Uterus (tissue), 4 donors: ENCODE measurements around the gene RMND1. TPM values are rescaled to one million over a fixed set of nuclear protein-coding genes. Genes with fewer than 3 reads are reported as not detected.

Experiments used
- DNase-seq, 2 donors: peaks; one replicate each; pipeline ENCODE4 v3.0.0-alpha.2; 2019 to 2020
- H3K27ac ChIP-seq, 2 donors: fragments of 200-600 bp; sonication (generic); 1 replicate in 1 of 2; 2 replicates in 1 of 2; pipeline ENCODE4 v1.5.1; 2016 to 2018
- H3K27me3 ChIP-seq, 2 donors: fragments of 200-600 bp; sonication (generic); one replicate each; pipeline ENCODE4 v1.5.1; 2018 to 2019; ENCODE audit warnings: control low read depth in 1 of 2
- H3K36me3 ChIP-seq, 2 donors: fragments of 200-600 bp; sonication (generic); one replicate each; pipeline ENCODE4 v1.5.1; 2019; ENCODE audit warnings: control low read depth in 1 of 2
- H3K4me1 ChIP-seq, 2 donors: fragments of 200-600 bp; sonication (generic); one replicate each; pipeline ENCODE4 v1.5.1; 2018 to 2019; ENCODE audit warnings: control low read depth in 1 of 2
- H3K4me3 ChIP-seq, 2 donors: fragments of 200-600 bp; sonication (generic); 1 replicate in 1 of 2; 2 replicates in 1 of 2; pipeline ENCODE4 v1.5.1; 2018 to 2019; ENCODE audit warnings: mild to moderate bottlenecking in 1 of 2
- H3K9me3 ChIP-seq, 2 donors: fragments of 200-600 bp; sonication (generic); one replicate each; pipeline ENCODE4 v1.5.1; 2019; ENCODE audit warnings: control low read depth in 1 of 2
- CTCF ChIP-seq, 4 experiments: fragments of 200-600 bp in 2 of 4; fragments of 450-650 bp in 2 of 4; sonication (generic) in 2 of 4; IDR thresholded peaks; one replicate each; pipeline ENCODE4 v1.5.1; 2016 to 2019; ENCODE audit warnings: antibody characterized with exemption in 4 of 4, mild to moderate bottlenecking in 2 of 4, moderate library complexity in 1 of 4
- POLR2A ChIP-seq, 2 donors: fragments of 450-650 bp; IDR thresholded peaks; one replicate each; pipeline ENCODE4 v1.6.1; 2016; ENCODE audit warnings: antibody characterized with exemption in 2 of 2, mild to moderate bottlenecking in 1 of 2, moderate library complexity in 1 of 2
- intact Hi-C: fragments of 100-400 bp; cut with DNase I; formaldehyde crosslinking; loops from one replicate; pipeline ENCODE4 v1.15.1; 2023; ENCODE audit warnings: low total_unique reads
- total RNA-seq, 4 donors: library from RNA; depleted of rRNA in 3 of 4; stranded (reverse); fragments of >200 nt in 3 of 4; gene quantifications; one replicate each; pipeline versions ENCODE4 v1.1.0 to v1.2.4, GENCODE V29; 2014 to 2023
- donor health status: DM: yes; HTN: yes; CAD: no.

Gene RMND1
- total RNA-seq, 4 donors from 2014 or later: 4.1 to 48.8 (median 21.1) TPM

GRCh38 chr6:151488226-151488625 is 36.3 kb upstream of the RMND1 start:
- intact Hi-C loops: no loop called here
- no peak for DNase-seq
- no peaks in the 10 kb centered on the region for H3K4me1 ChIP-seq
- H3K4me3 ChIP-seq: no peak overlapping the region
- no peak for TF ChIP-seq POLR2A (IDR thresholded peaks at IDR 0.05)
- no peak for TF ChIP-seq CTCF (IDR thresholded peaks at IDR 0.05)
- H3K36me3 ChIP-seq: no peaks in the 10 kb centered on the region
- no peaks in the 10 kb centered on the region for H3K27me3 ChIP-seq
- H3K27ac ChIP-seq: no peak overlapping the region
- H3K9me3 ChIP-seq: no peaks in the 10 kb centered on the region

GRCh38 chr6:151483994-151484393 is 32.1 kb upstream of the RMND1 start:
- TF ChIP-seq CTCF (IDR thresholded peaks at IDR 0.05) (no peak), POLR2A (IDR thresholded peaks at IDR 0.05) (no peak)
- Histone ChIP-seq H3K27ac (no peak overlapping the region), H3K27me3 (no peaks in the 10 kb centered on the region), H3K4me1 (no peaks in the 10 kb centered on the region), H3K9me3 (no peaks in the 10 kb centered on the region), H3K4me3 (no peak overlapping the region), H3K36me3 (no peaks in the 10 kb centered on the region)
- no peak for DNase-seq
- intact Hi-C loops: no loop called here

- DNase-seq: no peak
- Histone ChIP-seq H3K36me3 (no peaks in the 10 kb centered on the region), H3K4me1 (no peaks in the 10 kb centered on the region), H3K27ac (peak overlapping the region; percentile 70 to 76), H3K9me3 (no peaks in the 10 kb centered on the region), H3K27me3 (no peaks in the 10 kb centered on the region), H3K4me3 (peak overlapping the region; percentile 5 to 9)
- intact Hi-C loops: no loop called here
- TF ChIP-seq POLR2A (IDR thresholded peaks at IDR 0.05): no peak
- no peak for TF ChIP-seq CTCF (IDR thresholded peaks at IDR 0.05)
Observed at GRCh38 chr6:151482290-151482689, 30.4 kb upstream of the RMND1 start.

GRCh38 chr6:151481786-151482185 is 29.9 kb upstream of the RMND1 start:
- no peaks in the 10 kb centered on the region for H3K9me3 ChIP-seq
- intact Hi-C loops: no loop called here
- no peaks in the 10 kb centered on the region for H3K4me1 ChIP-seq
- H3K27ac ChIP-seq: peak overlapping the region; percentile 70 to 76
- no peaks in the 10 kb centered on the region for H3K36me3 ChIP-seq
- no peak for DNase-seq
- H3K27me3 ChIP-seq: no peaks in the 10 kb centered on the region
- no peak overlapping the region for H3K4me3 ChIP-seq
- TF ChIP-seq CTCF (IDR thresholded peaks at IDR 0.05): no peak
- no peak for TF ChIP-seq POLR2A (IDR thresholded peaks at IDR 0.05)

- no peak overlapping the region for H3K27ac ChIP-seq
- DNase-seq: no peak
- no peak for TF ChIP-seq CTCF (IDR thresholded peaks at IDR 0.05)
- no peak for TF ChIP-seq POLR2A (IDR thresholded peaks at IDR 0.05)
- H3K9me3 ChIP-seq: no peaks in the 10 kb centered on the region
- H3K27me3 ChIP-seq: no peaks in the 10 kb centered on the region
- no peak overlapping the region for H3K4me3 ChIP-seq
- intact Hi-C loops: loop anchor here (10.0 kb wide), 1 partner anchor 64 kb away; no protein-coding TSS in a partner anchor
- H3K36me3 ChIP-seq: no peaks in the 10 kb centered on the region
- H3K4me1 ChIP-seq: no peaks in the 10 kb centered on the region
Observed at GRCh38 chr6:151478670-151479069, 26.7 kb upstream of the RMND1 start.
